HCT116 (cell line): Measurements from ENCODE around the gene BBLN. TPM values are rescaled to one million over a fixed set of nuclear protein-coding genes. Genes with fewer than 3 reads are reported as not detected.

ENCODE experiments used
- ATAC-seq: fragments of 200-7000 bp; cut with Tn5 transposase; 2 replicates; pipeline ENCODE4 v1.9.1; 2020; ENCODE audit warnings: mild to moderate bottlenecking, moderate library complexity
- BruUV-seq: library from RNA; stranded (reverse); fragments of 400-500 nt; replicated peaks from 2 replicates; lab custom pipeline; 2021; lab: Mats Ljungman, UMichigan
- CTCF ChIA-PET: fragments of 300-600 bp; sonication (Branson Sonifier 250); formaldehyde crosslinking; loops from one replicate; lab custom pipeline; 2021; ENCODE audit warnings: antibody characterized with exemption; lab: Charles Lee
- POLR2A ChIA-PET: fragments of 300-600, 350-600 bp; sonication (Branson Sonifier 250); formaldehyde crosslinking; loops from one replicate; lab custom pipeline; 2021; ENCODE audit warnings: antibody characterized with exemption; lab: Charles Lee
- RAD21 ChIA-PET, 2 experiments: fragments of 300-600 bp; sonication (Branson Sonifier 250); formaldehyde crosslinking; loops; one replicate each; lab custom pipeline; 2023; ENCODE audit warnings: low total read pairs in 2 of 2; ENCODE audit not compliant: uncharacterized antibody in 2 of 2, unreplicated experiment in 2 of 2, low non-redundant PET in 1 of 2; lab: Charles Lee
- DNase-seq: peaks from one replicate; pipeline ENCODE4 v3.0.0-alpha.2; 2010; ENCODE audit warnings: low read depth, low spot score
- H2AFZ ChIP-seq: fragments of 200-600 bp; shearing (Covaris generic), sonication (generic); 2 replicates; pipeline ENCODE4 v1.6.1; 2017; ENCODE audit warnings: low read depth, mixed run types, mixed read lengths, antibody characterized with exemption, low read length; ENCODE audit not compliant: poor library complexity, severe bottlenecking
- H3K27ac ChIP-seq: 2 replicates; pipeline ENCODE4 v1.5.1; 2012; ENCODE audit warnings: low read depth, low read length
- H3K27me3 ChIP-seq: fragments of 200-600 bp; sonication (generic); 2 replicates; pipeline ENCODE4 v1.6.1; 2016; ENCODE audit warnings: mixed run types, low read length, mixed read lengths; ENCODE audit not compliant: insufficient read depth
- H3K36me3 ChIP-seq, 2 experiments: fragments of 200-500 bp in 1 of 2; fragments of 200-600 bp in 1 of 2; sonication (Bioruptor generic) in 1 of 2; sonication (generic) in 1 of 2; 2 replicates each; pipeline versions ENCODE4 v1.5.1 to v1.6.1; 2014 to 2016; ENCODE audit warnings: low read length in 2 of 2, inconsistent platforms in 1 of 2, mixed read lengths in 1 of 2, mixed run types in 1 of 2; ENCODE audit not compliant: insufficient read depth in 2 of 2, control insufficient read depth in 1 of 2
- H3K4me1 ChIP-seq, 2 experiments: fragments of 200-600 bp in 1 of 2; sonication (generic) in 1 of 2; 2 replicates each; pipeline versions ENCODE4 v1.5.1 to v1.6.1; 2012 to 2017; ENCODE audit warnings: low read length in 2 of 2, inconsistent platforms in 1 of 2, mild to moderate bottlenecking in 1 of 2, mixed read lengths in 1 of 2, mixed run types in 1 of 2, moderate library complexity in 1 of 2; ENCODE audit not compliant: insufficient read depth in 2 of 2, control insufficient read depth in 1 of 2
- H3K4me2 ChIP-seq: fragments of 200-600 bp; sonication (generic); 2 replicates; pipeline ENCODE4 v1.6.1; 2017; ENCODE audit warnings: mixed run types, low read length, mixed read lengths
- H3K4me3 ChIP-seq, 2 experiments: fragments of 200-600 bp in 1 of 2; sonication (generic) in 1 of 2; replicated peaks in 1 of 2; 2 replicates each; pipeline ENCODE4 v1.5.1; 2011 to 2016; ENCODE audit warnings: low read length in 2 of 2, control low read depth in 1 of 2, low read depth in 1 of 2, mild to moderate bottlenecking in 1 of 2, mixed read lengths in 1 of 2, mixed run types in 1 of 2
- H3K79me2 ChIP-seq: fragments of 200-600 bp; sonication (generic); 2 replicates; pipeline ENCODE4 v1.6.1; 2017; ENCODE audit warnings: mild to moderate bottlenecking, mixed run types, low read length, moderate library complexity, mixed read lengths; ENCODE audit not compliant: insufficient read depth
- H3K9ac ChIP-seq: fragments of 200-600 bp; sonication (generic); 2 replicates; pipeline ENCODE4 v1.6.1; 2016; ENCODE audit warnings: low read length, mixed read lengths
- H3K9me2 ChIP-seq: fragments of 200-600 bp; sonication (generic), shearing (Covaris generic); 2 replicates; pipeline ENCODE4 v1.6.1; 2017; ENCODE audit warnings: mixed run types, mild to moderate bottlenecking, moderate library complexity; ENCODE audit not compliant: insufficient read depth
- H3K9me3 ChIP-seq, 2 experiments: fragments of 200-500 bp in 1 of 2; fragments of 200-600 bp in 1 of 2; sonication (Bioruptor generic) in 1 of 2; sonication (generic) in 1 of 2; 2 replicates each; pipeline ENCODE4 v1.6.1; 2014 to 2017; ENCODE audit warnings: low read length in 2 of 2, mixed read lengths in 2 of 2, inconsistent platforms in 1 of 2, low read depth in 1 of 2, mild to moderate bottlenecking in 1 of 2, mixed run types in 1 of 2, moderate library complexity in 1 of 2; ENCODE audit not compliant: control insufficient read depth in 1 of 2, insufficient read depth in 1 of 2
- H4K20me1 ChIP-seq: fragments of 200-600 bp; sonication (generic), shearing (Covaris generic); 2 replicates; pipeline ENCODE4 v1.6.1; 2017; ENCODE audit warnings: mixed run types, mild to moderate bottlenecking, moderate library complexity; ENCODE audit not compliant: insufficient read depth
- CBX3 ChIP-seq: IDR thresholded peaks from 2 replicates; pipeline ENCODE4 v1.6.1; 2012; ENCODE audit warnings: low read depth
- CEBPB ChIP-seq: IDR thresholded peaks from 2 replicates; pipeline ENCODE4 v1.6.1; 2012; ENCODE audit warnings: low read depth
- ELF1 ChIP-seq: IDR thresholded peaks from 2 replicates; pipeline ENCODE4 v1.6.1; 2012; ENCODE audit warnings: low read depth, borderline replicate concordance
- EZH2 ChIP-seq: fragments of 200-600 bp; sonication (generic); IDR thresholded peaks from 2 replicates; pipeline ENCODE4 v1.6.1; 2017; ENCODE audit warnings: antibody characterized with exemption, mixed run types
- EZH2phosphoT487 ChIP-seq: fragments of 200-600 bp; IDR thresholded peaks from 2 replicates; pipeline ENCODE4 v1.6.1; 2018; ENCODE audit warnings: antibody characterized with exemption, borderline replicate concordance
- POLR2A ChIP-seq: IDR thresholded peaks from 2 replicates; pipeline ENCODE4 v1.7.0; 2011; ENCODE audit warnings: borderline replicate concordance; ENCODE audit not compliant: insufficient read depth, insufficient read length; ENCODE audit errors: extremely low read depth
- POLR2AphosphoS5 ChIP-seq: IDR thresholded peaks from 2 replicates; pipeline ENCODE4 v1.6.1; 2011; ENCODE audit warnings: mild to moderate bottlenecking, low read depth, low read length, moderate library complexity
- RAD21 ChIP-seq: IDR thresholded peaks from 2 replicates; pipeline ENCODE4 v1.6.1; 2012; ENCODE audit warnings: low read depth, mild to moderate bottlenecking
- SRF ChIP-seq: IDR thresholded peaks from 2 replicates; pipeline ENCODE4 v1.6.1; 2012; ENCODE audit warnings: low read depth
- TCF7L2 ChIP-seq: IDR thresholded peaks from 2 replicates; pipeline ENCODE4 v1.7.0; 2011; ENCODE audit warnings: borderline replicate concordance, inconsistent platforms; ENCODE audit not compliant: insufficient read depth, insufficient read length; ENCODE audit errors: extremely low read depth
- YY1 ChIP-seq: IDR thresholded peaks from 2 replicates; pipeline ENCODE4 v1.6.1; 2011; ENCODE audit warnings: low read length, low read depth, moderate library complexity, mild to moderate bottlenecking; ENCODE audit not compliant: insufficient replicate concordance; ENCODE audit errors: extremely low read depth
- ZFX ChIP-seq: fragments of 450-650 bp; IDR thresholded peaks from 2 replicates; pipeline ENCODE4 v1.6.1; 2017
- ZNF274 ChIP-seq: fragments of 200-500 bp; sonication (Bioruptor generic); IDR thresholded peaks from 2 replicates; pipeline ENCODE4 v1.6.1; 2014; ENCODE audit warnings: mild to moderate bottlenecking, low read depth, low read length, inconsistent platforms
- intact Hi-C: fragments of 100-400 bp; cut with micrococcal nuclease; formaldehyde crosslinking; loops from 2 replicates; pipeline ENCODE4 v1.10.0; 2022
- total RNA-seq: library from RNA; stranded (reverse); gene quantifications from one replicate; pipeline ENCODE4 v1.2.1, GENCODE V29; 2021; ENCODE audit not compliant: unreplicated experiment
- TF ChIP-seq, protein P1 (sequence below): IDR thresholded peaks from 2 replicates; pipeline ENCODE4 v1.6.1; 2012; ENCODE audit warnings: low read depth
- TF ChIP-seq, protein P2 (sequence below): IDR thresholded peaks from 2 replicates; pipeline ENCODE4 v1.6.1; 2012

BBLN gene
- total RNA-seq, 1 experiment from 2014 or later, result 119 TPM

DNA sequence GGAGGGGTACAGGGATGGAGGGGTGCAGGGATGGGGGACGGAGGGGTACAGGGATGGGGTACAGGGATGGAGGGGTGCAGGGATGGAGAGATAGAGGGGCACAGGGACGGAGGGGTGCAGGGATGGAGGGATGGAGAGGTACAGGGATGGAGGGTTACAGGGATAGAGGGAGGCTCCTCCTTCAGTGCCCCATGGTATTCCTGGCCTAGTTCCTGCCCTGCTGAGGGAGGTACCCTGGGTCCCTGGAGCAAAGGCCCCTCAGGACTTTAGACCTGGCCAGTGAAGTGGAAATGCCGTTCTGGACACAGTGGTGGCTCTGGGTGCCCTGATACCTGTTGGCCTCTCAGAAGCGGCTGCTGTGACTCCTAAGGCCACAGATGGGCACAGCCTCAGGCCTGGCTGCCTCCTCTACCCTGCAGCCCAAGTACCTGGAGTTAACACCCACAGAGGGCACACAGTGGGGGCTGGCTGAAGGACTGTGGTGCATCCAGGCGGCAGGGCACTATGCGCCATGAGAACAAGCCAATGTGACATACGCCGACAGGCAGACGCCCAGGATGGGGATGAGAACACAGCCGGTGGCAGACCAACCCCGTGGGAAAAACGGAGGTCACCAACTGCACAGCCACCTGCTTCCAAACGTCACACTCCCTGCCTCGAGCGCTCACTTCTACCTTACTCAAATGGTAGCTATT, 40.9 kb upstream of the BBLN start:
- no TSS peak for BruUV-seq
- Histone ChIP-seq H2AFZ (no peak overlapping the region), H3K4me3 (no peak overlapping the region), H3K9ac (no peak overlapping the region), H3K79me2 (peaks cover 5% of the 10 kb centered on the region; the same call in 1 of the 2 replicates), H3K27ac (no peak overlapping the region), H3K4me2 (no peak overlapping the region), H3K4me1 (peaks cover 3 to 4% of the 10 kb centered on the region in 2 experiments; a peak in 3 of 4 replicates), H4K20me1 (no peaks in the 10 kb centered on the region), H3K27me3 (no peaks in the 10 kb centered on the region), H3K9me2 (no peaks in the 10 kb centered on the region), H3K9me3 (no peaks in the 10 kb centered on the region), H3K36me3 (peaks cover 6 to 21% of the 10 kb centered on the region in 2 experiments; a peak in 3 of 4 replicates)
- CTCF ChIA-PET, result no interaction called here
- DNase-seq, result no peak
- no peak for ATAC-seq
- RAD21 ChIA-PET, result no interaction called here
- intact Hi-C loops, result no loop called here
- TF ChIP-seq YY1 (no peak), POLR2AphosphoS5 (0 out of 2 replicates have a peak, but pooled peaks have one; percentile 13)
- POLR2A ChIA-PET, result no interaction called here

DNA sequence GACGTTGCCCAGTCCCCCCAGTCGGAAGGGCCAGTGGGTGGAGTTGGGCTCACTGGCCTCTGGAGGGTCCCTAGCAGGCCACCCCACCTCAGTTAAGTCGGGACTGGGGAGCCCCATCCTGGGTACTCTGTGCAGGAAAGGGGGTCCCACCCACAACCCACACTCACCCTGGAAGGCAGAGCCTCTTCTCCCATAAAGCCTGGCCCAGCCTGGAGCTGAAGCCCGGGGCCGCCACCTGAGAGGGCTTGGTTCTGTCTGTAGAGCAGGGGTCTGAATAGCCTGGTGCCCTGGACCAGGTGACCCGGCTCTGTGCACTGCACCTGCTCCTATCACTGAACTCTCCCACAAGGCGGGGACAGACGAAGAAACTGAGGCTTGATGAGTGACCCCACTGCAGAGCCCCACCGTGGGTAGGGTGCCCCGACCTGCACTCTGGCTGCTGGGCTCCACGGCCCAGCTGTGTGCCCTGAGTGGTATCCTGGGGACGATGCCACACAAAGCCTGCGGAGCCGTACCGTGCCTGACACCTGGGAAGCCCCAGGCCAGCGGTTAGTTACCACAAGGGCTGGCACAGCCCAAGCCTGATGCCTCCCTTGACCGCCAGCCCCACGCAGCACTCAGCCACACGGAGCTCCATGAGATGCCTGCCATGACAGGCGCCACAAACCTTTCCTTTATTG, 39.9 kb upstream of the BBLN start:
- no peak for DNase-seq
- H3K9me3 ChIP-seq, result no peaks in the 10 kb centered on the region
- peaks cover 6 to 30% of the 10 kb centered on the region in 2 experiments; a peak in 3 of 4 replicates for H3K36me3 ChIP-seq
- H3K9me2 ChIP-seq, result no peaks in the 10 kb centered on the region
- peaks cover 16% of the 10 kb centered on the region for H3K79me2 ChIP-seq
- no peak overlapping the region for H2AFZ ChIP-seq
- RAD21 ChIA-PET, result no interaction called here
- no peak for TF ChIP-seq POLR2A
- TF ChIP-seq ZFX, result no peak
- TF ChIP-seq, protein P1, sequence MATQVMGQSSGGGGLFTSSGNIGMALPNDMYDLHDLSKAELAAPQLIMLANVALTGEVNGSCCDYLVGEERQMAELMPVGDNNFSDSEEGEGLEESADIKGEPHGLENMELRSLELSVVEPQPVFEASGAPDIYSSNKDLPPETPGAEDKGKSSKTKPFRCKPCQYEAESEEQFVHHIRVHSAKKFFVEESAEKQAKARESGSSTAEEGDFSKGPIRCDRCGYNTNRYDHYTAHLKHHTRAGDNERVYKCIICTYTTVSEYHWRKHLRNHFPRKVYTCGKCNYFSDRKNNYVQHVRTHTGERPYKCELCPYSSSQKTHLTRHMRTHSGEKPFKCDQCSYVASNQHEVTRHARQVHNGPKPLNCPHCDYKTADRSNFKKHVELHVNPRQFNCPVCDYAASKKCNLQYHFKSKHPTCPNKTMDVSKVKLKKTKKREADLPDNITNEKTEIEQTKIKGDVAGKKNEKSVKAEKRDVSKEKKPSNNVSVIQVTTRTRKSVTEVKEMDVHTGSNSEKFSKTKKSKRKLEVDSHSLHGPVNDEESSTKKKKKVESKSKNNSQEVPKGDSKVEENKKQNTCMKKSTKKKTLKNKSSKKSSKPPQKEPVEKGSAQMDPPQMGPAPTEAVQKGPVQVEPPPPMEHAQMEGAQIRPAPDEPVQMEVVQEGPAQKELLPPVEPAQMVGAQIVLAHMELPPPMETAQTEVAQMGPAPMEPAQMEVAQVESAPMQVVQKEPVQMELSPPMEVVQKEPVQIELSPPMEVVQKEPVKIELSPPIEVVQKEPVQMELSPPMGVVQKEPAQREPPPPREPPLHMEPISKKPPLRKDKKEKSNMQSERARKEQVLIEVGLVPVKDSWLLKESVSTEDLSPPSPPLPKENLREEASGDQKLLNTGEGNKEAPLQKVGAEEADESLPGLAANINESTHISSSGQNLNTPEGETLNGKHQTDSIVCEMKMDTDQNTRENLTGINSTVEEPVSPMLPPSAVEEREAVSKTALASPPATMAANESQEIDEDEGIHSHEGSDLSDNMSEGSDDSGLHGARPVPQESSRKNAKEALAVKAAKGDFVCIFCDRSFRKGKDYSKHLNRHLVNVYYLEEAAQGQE, result no peak
- TF ChIP-seq YY1, result no peak
- TF ChIP-seq TCF7L2, result no peak
- no peak for TF ChIP-seq RAD21
- no peak for TF ChIP-seq ZNF274
- TF ChIP-seq EZH2phosphoT487, result no peak
- no peak for TF ChIP-seq EZH2
- TF ChIP-seq POLR2AphosphoS5, result no peak; the same call in none of the 2 replicates
- no peak for TF ChIP-seq CBX3
- no peak for TF ChIP-seq ELF1
- TF ChIP-seq SRF, result no peak
- TF ChIP-seq, protein P2, sequence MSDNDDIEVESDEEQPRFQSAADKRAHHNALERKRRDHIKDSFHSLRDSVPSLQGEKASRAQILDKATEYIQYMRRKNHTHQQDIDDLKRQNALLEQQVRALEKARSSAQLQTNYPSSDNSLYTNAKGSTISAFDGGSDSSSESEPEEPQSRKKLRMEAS, result no peak
- no peak for TF ChIP-seq CEBPB
- no peak overlapping the region for H3K27ac ChIP-seq
- peaks cover 9% of the 10 kb centered on the region; the same call in 1 of the 2 replicates for H4K20me1 ChIP-seq
- CTCF ChIA-PET, result no interaction called here
- no peak for ATAC-seq
- intact Hi-C loops, result no loop called here
- no peaks in the 10 kb centered on the region for H3K27me3 ChIP-seq
- no TSS peak for BruUV-seq
- H3K4me3 ChIP-seq, result no peak overlapping the region
- H3K4me2 ChIP-seq, result no peak overlapping the region
- POLR2A ChIA-PET, result no interaction called here
- no peak overlapping the region for H3K9ac ChIP-seq
- peaks cover 3 to 11% of the 10 kb centered on the region in 2 experiments for H3K4me1 ChIP-seq
